Transverse colon (tissue), 4 donors: ENCODE results near the gene ANGPTL1. TPM values are rescaled to one million over a fixed set of nuclear protein-coding genes. Genes with fewer than 3 reads are reported as not detected.

Experiments used
- DNase-seq: peaks from one replicate; pipeline ENCODE4 v3.0.0-alpha.2; 2019
- H3K27ac ChIP-seq, 4 donors: fragments of 200-600 bp; sonication (generic); 2 replicates each; pipeline ENCODE4 v1.5.1; 2016 to 2018; ENCODE audit warnings: inconsistent platforms in 4 of 4
- H3K27me3 ChIP-seq: fragments of 200-600 bp; sonication (generic); 2 replicates; pipeline ENCODE4 v1.5.1; 2017; ENCODE audit warnings: inconsistent platforms
- H3K36me3 ChIP-seq, 4 donors: fragments of 200-600 bp; sonication (generic); 2 replicates each; pipeline ENCODE4 v1.5.1; 2017 to 2019; ENCODE audit warnings: inconsistent platforms in 4 of 4
- H3K4me1 ChIP-seq, 4 donors: fragments of 200-600 bp; sonication (generic); 2 replicates each; pipeline ENCODE4 v1.5.1; 2017 to 2020; ENCODE audit warnings: inconsistent platforms in 4 of 4
- H3K4me3 ChIP-seq, 4 donors: fragments of 200-600 bp; sonication (generic); 1 replicate in 1 of 4; 2 replicates in 3 of 4; pipeline versions ENCODE4 v1.5.1 to v1.6.1; 2017 to 2019; ENCODE audit warnings: inconsistent platforms in 4 of 4
- H3K9me3 ChIP-seq, 2 donors: fragments of 200-600 bp; sonication (generic); 2 replicates each; pipeline ENCODE4 v1.5.1; 2017 to 2019; ENCODE audit warnings: inconsistent platforms in 2 of 2
- CTCF ChIP-seq, 5 experiments: fragments of 200-600 bp in 3 of 5; fragments of 450-650 bp in 2 of 5; sonication (generic) in 3 of 5; IDR thresholded peaks; 1 replicate in 2 of 5; 2 replicates in 3 of 5; pipeline ENCODE4 v1.5.1; 2016 to 2017; ENCODE audit warnings: antibody characterized with exemption in 5 of 5, inconsistent platforms in 3 of 5, mild to moderate bottlenecking in 2 of 5, moderate library complexity in 1 of 5
- EP300 ChIP-seq: sonication (generic); formaldehyde crosslinking; IDR thresholded peaks from one replicate; pipeline ENCODE4 v1.6.1; 2017; ENCODE audit warnings: antibody characterized with exemption, low read depth
- POLR2A ChIP-seq: fragments of 450-650 bp; IDR thresholded peaks from one replicate; pipeline ENCODE4 v1.6.1; 2016; ENCODE audit warnings: antibody characterized with exemption, mild to moderate bottlenecking, moderate library complexity
- POLR2AphosphoS5 ChIP-seq, 3 donors: sonication (generic); formaldehyde crosslinking; IDR thresholded peaks; one replicate each; pipeline ENCODE4 v1.6.1; 2016; ENCODE audit warnings: antibody characterized with exemption in 3 of 3
- WGBS, 2 donors: methylation state at CpG; one replicate each; pipeline ENCODE4 v1.1.5; 2018; ENCODE audit warnings: low coverage in 1 of 2; 5-methylcytosine and 5-hydroxymethylcytosine counted together
- in situ Hi-C, 4 donors: fragments of 200-750 bp; cut with MboI; loops; one replicate each; pipeline versions ENCODE4 v1.15.0 to v1.15.1; 2017; ENCODE audit warnings: low sequenced_read_pairs in 3 of 4, low pct_ligation_motif_present in 1 of 4, low pct_unique_long_range_greater_than_20kb in 1 of 4
- intact Hi-C: fragments of 100-400 bp; cut with DNase I; formaldehyde crosslinking; loops from one replicate; pipeline ENCODE4 v1.15.1; 2023; ENCODE audit warnings: low total_unique reads
- total RNA-seq, 4 donors: library from RNA; depleted of rRNA; stranded (reverse); fragments of >200 nt; gene quantifications; one replicate each; pipeline ENCODE4 v1.1.0, GENCODE V29; 2016

ANGPTL1 gene
- total RNA-seq, 4 donors from 2014 or later = 10.8 to 29.2 (median 18.0) TPM

- no peak overlapping the region for H3K4me3 ChIP-seq
- H3K4me1 ChIP-seq = no peaks in the 10 kb centered on the region
- H3K36me3 ChIP-seq = peaks cover 0 to 26% (median 3%) of the 10 kb centered on the region in 4 donors
- no peak overlapping the region for H3K27ac ChIP-seq
- no peak for DNase-seq
- no peaks in the 10 kb centered on the region for H3K27me3 ChIP-seq
- no peaks in the 10 kb centered on the region for H3K9me3 ChIP-seq
- intact Hi-C loops (no loop called here), in situ Hi-C loops (no loop called here)
- TF ChIP-seq EP300 (no peak), POLR2AphosphoS5 (IDR thresholded peaks at IDR 0.05) (no peak), CTCF (IDR thresholded peaks at IDR 0.05) (no peak), POLR2A (no peak)
These were observed 25.1 kb upstream of the ANGPTL1 start for GRCh38 chr1:178895928-178896327.

GRCh38 chr1:178886551-178886950, 15.7 kb upstream of the ANGPTL1 start:
- WGBS, 2 donors = 91 to 100% methylated on average over 2 of the region's 2 CpGs
- in situ Hi-C loops = no loop called here
- H3K36me3 ChIP-seq = peaks cover 0 to 30% (median 0%) of the 10 kb centered on the region in 4 donors
- no peaks in the 10 kb centered on the region for H3K9me3 ChIP-seq
- no peaks in the 10 kb centered on the region for H3K27me3 ChIP-seq
- no peak for TF ChIP-seq POLR2AphosphoS5 (IDR thresholded peaks at IDR 0.05)
- no peak for TF ChIP-seq CTCF (IDR thresholded peaks at IDR 0.05)
- no peak for TF ChIP-seq EP300
- no peak for TF ChIP-seq POLR2A
- DNase-seq = no peak
- H3K4me1 ChIP-seq = no peaks in the 10 kb centered on the region
- intact Hi-C loops = no loop called here
- H3K4me3 ChIP-seq = no peak overlapping the region
- no peak overlapping the region for H3K27ac ChIP-seq

GRCh38 chr1:178885869-178886268, 15.0 kb upstream of the ANGPTL1 start:
- Histone ChIP-seq H3K9me3 (no peaks in the 10 kb centered on the region), H3K27me3 (no peaks in the 10 kb centered on the region), H3K36me3 (peaks cover 0 to 30% (median 0%) of the 10 kb centered on the region in 4 donors), H3K4me1 (no peaks in the 10 kb centered on the region), H3K27ac (no peak overlapping the region), H3K4me3 (no peak overlapping the region)
- 90% methylated on average over 3 to 4 of the region's 4 CpGs for WGBS, 2 donors
- in situ Hi-C loops = no loop called here
- DNase-seq = no peak
- no peak for TF ChIP-seq POLR2AphosphoS5 (IDR thresholded peaks at IDR 0.05)
- intact Hi-C loops = no loop called here

GRCh38 chr1:178881950-178882349, 11.1 kb upstream of the ANGPTL1 start:
- no peak overlapping the region for H3K27ac ChIP-seq
- no peak for TF ChIP-seq POLR2AphosphoS5 (IDR thresholded peaks at IDR 0.05)
- no peak for TF ChIP-seq CTCF (IDR thresholded peaks at IDR 0.05)
- TF ChIP-seq EP300 = no peak
- no peak for TF ChIP-seq POLR2A
- peaks cover 0 to 22% (median 2%) of the 10 kb centered on the region in 4 donors for H3K36me3 ChIP-seq
- no peak for DNase-seq
- intact Hi-C loops = no loop called here
- H3K4me3 ChIP-seq = no peak overlapping the region
- in situ Hi-C loops = no loop called here
- H3K27me3 ChIP-seq = no peaks in the 10 kb centered on the region
- no peaks in the 10 kb centered on the region for H3K9me3 ChIP-seq
- H3K4me1 ChIP-seq = no peaks in the 10 kb centered on the region
- WGBS, 2 donors = 91 to 94% methylated on average over 3 of the region's 3 CpGs

GRCh38 chr1:178877896-178878295, 7.0 kb upstream of the ANGPTL1 start:
- 85 to 88% methylated on average over 3 of the region's 3 CpGs for WGBS, 2 donors
- H3K27me3 ChIP-seq = no peaks in the 10 kb centered on the region
- no peak overlapping the region for H3K4me3 ChIP-seq
- H3K27ac ChIP-seq = no peak overlapping the region
- no peak for TF ChIP-seq CTCF (IDR thresholded peaks at IDR 0.05)
- TF ChIP-seq POLR2AphosphoS5 (IDR thresholded peaks at IDR 0.05) = no peak
- in situ Hi-C loops = no loop called here
- H3K36me3 ChIP-seq = peaks cover 0 to 3% (median 0%) of the 10 kb centered on the region in 4 donors
- DNase-seq = no peak
- intact Hi-C loops = no loop called here
- H3K4me1 ChIP-seq = no peaks in the 10 kb centered on the region
- no peaks in the 10 kb centered on the region for H3K9me3 ChIP-seq
